Tibial artery (tissue), 4 donors: Measurements from ENCODE around the gene NSRP1.

ENCODE experiments used
- DNase-seq, 2 donors: peaks; one replicate each; pipeline ENCODE4 v3.0.0-alpha.2; 2019
- H3K27ac ChIP-seq, 2 donors: fragments of 200-600 bp; sonication (generic) in 1 of 2; 1 replicate in 1 of 2; 2 replicates in 1 of 2; pipeline ENCODE4 v1.5.1; 2018 to 2019; ENCODE audit warnings: mild to moderate bottlenecking in 1 of 2
- H3K27me3 ChIP-seq, 2 donors: fragments of 200-600 bp; sonication (generic) in 1 of 2; one replicate each; pipeline versions ENCODE4 v1.5.1 to v1.6.0; 2016 to 2019
- H3K36me3 ChIP-seq, 3 donors: fragments of 200-600 bp; sonication (generic) in 2 of 3; one replicate each; pipeline ENCODE4 v1.5.1; 2016 to 2019; ENCODE audit warnings: mild to moderate bottlenecking in 2 of 3
- H3K4me1 ChIP-seq, 4 donors: fragments of 200-600 bp; sonication (generic) in 2 of 4; 1 replicate in 3 of 4; 2 replicates in 1 of 4; pipeline ENCODE4 v1.5.1; 2016 to 2019
- H3K4me3 ChIP-seq, 2 donors: fragments of 200-600 bp; sonication (generic) in 1 of 2; 1 replicate in 1 of 2; 2 replicates in 1 of 2; pipeline ENCODE4 v1.5.1; 2018 to 2019; ENCODE audit warnings: mild to moderate bottlenecking in 2 of 2
- H3K9me3 ChIP-seq, 3 donors: fragments of 200-600 bp; sonication (generic) in 1 of 3; one replicate each; pipeline ENCODE4 v1.5.1; 2016 to 2019
- intact Hi-C: fragments of 100-400 bp; cut with DNase I; formaldehyde crosslinking; loops from one replicate; pipeline ENCODE4 v1.15.0; 2023; ENCODE audit warnings: low total_unique reads
- TF ChIP-seq, protein P1 (sequence below), 2 experiments: fragments of 200-600 bp in 1 of 2; fragments of 450-650 bp in 1 of 2; IDR thresholded peaks; one replicate each; pipeline ENCODE4 v1.5.1; 2017 to 2019; ENCODE audit warnings: antibody characterized with exemption in 2 of 2, mild to moderate bottlenecking in 1 of 2, moderate library complexity in 1 of 2

The NSRP1 gene, protein sequence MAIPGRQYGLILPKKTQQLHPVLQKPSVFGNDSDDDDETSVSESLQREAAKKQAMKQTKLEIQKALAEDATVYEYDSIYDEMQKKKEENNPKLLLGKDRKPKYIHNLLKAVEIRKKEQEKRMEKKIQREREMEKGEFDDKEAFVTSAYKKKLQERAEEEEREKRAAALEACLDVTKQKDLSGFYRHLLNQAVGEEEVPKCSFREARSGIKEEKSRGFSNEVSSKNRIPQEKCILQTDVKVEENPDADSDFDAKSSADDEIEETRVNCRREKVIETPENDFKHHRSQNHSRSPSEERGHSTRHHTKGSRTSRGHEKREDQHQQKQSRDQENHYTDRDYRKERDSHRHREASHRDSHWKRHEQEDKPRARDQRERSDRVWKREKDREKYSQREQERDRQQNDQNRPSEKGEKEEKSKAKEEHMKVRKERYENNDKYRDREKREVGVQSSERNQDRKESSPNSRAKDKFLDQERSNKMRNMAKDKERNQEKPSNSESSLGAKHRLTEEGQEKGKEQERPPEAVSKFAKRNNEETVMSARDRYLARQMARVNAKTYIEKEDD

DNA sequence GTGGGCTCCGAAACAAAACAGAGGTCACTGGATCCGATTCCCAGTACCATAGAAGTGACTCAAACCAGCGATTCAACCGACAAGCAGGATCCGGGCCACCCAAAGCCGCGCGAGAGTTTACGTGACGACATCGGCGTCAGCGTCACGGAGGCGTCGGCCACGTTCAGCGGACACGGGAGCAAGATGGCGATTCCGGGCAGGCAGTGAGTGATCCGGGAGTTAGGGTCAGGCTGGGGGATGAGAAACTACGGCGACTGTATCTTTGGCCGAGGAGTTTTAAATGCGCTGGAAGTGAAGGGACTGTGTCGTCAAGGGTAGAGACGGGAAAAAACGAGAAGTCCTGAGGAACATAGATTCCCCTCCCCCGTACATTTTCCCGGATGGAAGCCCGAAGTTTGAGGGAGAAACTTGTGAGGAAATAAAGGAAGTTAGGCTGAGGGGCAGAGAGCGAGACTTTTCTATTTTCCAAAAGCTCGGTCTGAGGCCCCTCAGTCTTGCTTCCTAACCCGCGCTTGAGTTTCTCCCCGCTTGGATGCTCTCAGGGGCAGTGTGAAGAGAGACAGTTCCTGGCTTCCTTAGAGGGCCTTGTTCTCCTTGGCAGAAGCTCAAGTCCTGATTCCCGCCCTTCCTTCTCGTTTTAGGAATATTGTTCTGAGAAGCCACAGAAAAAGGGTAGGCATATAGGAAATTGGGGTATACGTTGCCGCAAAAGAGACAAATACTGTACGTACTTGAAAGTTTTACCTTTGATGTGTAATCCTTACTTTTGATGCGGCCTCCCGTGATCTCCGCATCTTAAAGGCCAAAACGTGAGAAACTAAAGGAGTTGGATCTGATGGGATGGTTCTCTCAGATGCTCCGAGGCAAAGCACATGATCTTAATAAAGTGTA, at the start of gene NSRP1:
Gene NSRP1, plus strand, starts transcription at position 156 of the 891 bp plus-strand sequence. Its CDS starts 28 bp downstream, at position 184.
- TF ChIP-seq, protein P1, sequence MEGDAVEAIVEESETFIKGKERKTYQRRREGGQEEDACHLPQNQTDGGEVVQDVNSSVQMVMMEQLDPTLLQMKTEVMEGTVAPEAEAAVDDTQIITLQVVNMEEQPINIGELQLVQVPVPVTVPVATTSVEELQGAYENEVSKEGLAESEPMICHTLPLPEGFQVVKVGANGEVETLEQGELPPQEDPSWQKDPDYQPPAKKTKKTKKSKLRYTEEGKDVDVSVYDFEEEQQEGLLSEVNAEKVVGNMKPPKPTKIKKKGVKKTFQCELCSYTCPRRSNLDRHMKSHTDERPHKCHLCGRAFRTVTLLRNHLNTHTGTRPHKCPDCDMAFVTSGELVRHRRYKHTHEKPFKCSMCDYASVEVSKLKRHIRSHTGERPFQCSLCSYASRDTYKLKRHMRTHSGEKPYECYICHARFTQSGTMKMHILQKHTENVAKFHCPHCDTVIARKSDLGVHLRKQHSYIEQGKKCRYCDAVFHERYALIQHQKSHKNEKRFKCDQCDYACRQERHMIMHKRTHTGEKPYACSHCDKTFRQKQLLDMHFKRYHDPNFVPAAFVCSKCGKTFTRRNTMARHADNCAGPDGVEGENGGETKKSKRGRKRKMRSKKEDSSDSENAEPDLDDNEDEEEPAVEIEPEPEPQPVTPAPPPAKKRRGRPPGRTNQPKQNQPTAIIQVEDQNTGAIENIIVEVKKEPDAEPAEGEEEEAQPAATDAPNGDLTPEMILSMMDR (IDR thresholded peaks at IDR 0.05) = no peak
- peak; percentile 94 to 98 for DNase-seq
- Histone ChIP-seq H3K4me1 (peaks cover 0 to 36% (median 12%) of the 10 kb centered on the region in 4 donors), H3K36me3 (peaks cover 0 to 9% (median 3%) of the 10 kb centered on the region in 3 donors), H3K27ac (peak within 1 kb of the TSS; percentile 96 to 97), H3K9me3 (no peaks in the 10 kb centered on the region), H3K4me3 (peak within 1 kb of the TSS; percentile 71 to 81), H3K27me3 (no peaks in the 10 kb centered on the region)
- intact Hi-C loops = no loop called here

DNA sequence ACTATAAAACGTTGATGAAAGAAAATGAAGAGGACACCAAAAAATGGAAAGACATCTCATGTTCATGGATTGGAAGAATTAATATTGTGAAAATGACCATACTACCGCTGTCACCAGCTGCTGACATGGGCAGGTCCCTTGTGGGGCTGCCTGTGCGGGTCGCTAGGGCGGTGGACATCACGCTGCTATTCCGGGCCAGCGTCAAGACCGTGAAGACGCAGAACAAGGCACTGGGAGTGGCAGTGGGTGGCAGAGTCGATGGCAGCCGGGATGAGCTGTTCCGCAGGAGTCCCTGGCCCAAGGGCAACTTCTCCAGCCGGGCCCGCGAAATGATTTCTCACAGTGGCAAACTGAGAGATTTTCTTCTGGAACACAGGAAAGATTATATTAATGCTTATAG, 48.2 kb upstream of the NSRP1 start:
- Histone ChIP-seq H3K27me3 (peaks cover 0 to under 1% of the 10 kb centered on the region in 2 donors), H3K4me1 (no peaks in the 10 kb centered on the region), H3K27ac (no peak overlapping the region), H3K4me3 (no peak overlapping the region), H3K9me3 (peaks cover 0 to 33% (median 20%) of the 10 kb centered on the region in 3 donors), H3K36me3 (no peaks in the 10 kb centered on the region)
- TF ChIP-seq, protein P1 (IDR thresholded peaks at IDR 0.05) = no peak
- intact Hi-C loops = no loop called here
- DNase-seq = no peak

DNA sequence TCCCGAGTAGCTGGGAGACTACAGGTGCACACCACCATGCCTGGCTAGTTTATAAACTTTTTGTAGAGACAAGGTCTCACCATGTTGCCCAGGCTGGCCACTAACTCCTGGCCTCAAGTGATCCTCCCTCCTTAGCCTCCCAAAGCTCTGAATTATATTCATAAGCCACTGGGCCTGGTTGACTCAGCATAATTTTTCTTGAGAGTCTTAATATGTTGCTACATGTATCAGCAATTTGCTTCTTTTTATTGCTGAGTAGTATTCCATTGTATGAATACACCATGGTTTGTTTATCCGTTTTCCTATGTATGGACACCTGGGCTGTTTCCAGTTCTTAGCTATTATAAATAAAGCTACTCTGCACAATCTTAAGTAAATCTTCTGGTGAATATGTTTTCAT, 42.4 kb upstream of the NSRP1 start:
- Histone ChIP-seq H3K27me3 (no peaks in the 10 kb centered on the region), H3K4me3 (no peak overlapping the region), H3K27ac (no peak overlapping the region), H3K36me3 (no peaks in the 10 kb centered on the region), H3K4me1 (no peaks in the 10 kb centered on the region), H3K9me3 (peaks cover 0 to 6% (median 0%) of the 10 kb centered on the region in 3 donors)
- TF ChIP-seq, protein P1 (IDR thresholded peaks at IDR 0.05) = no peak
- intact Hi-C loops = no loop called here
- no peak for DNase-seq

DNA sequence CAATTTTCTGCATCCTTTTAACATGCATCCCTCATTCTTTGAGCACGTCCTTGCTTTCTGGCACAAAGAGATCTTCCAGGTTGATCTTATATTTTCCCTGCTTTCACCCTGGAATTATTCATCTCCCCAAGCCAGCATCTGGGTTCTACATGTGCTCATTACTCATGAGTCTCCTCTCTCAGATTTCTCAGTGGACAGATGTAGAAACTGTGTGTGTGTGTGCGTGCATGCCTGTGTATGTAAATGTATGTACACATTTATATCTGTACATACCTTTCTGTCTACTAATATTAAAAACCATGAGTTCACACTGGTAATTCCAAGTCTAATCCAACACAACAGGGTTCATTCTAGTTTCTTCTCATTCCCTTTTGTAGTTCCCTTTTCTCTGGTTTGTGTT, 41.9 kb upstream of the NSRP1 start:
- no peak for DNase-seq
- intact Hi-C loops = no loop called here
- no peaks in the 10 kb centered on the region for H3K36me3 ChIP-seq

DNA sequence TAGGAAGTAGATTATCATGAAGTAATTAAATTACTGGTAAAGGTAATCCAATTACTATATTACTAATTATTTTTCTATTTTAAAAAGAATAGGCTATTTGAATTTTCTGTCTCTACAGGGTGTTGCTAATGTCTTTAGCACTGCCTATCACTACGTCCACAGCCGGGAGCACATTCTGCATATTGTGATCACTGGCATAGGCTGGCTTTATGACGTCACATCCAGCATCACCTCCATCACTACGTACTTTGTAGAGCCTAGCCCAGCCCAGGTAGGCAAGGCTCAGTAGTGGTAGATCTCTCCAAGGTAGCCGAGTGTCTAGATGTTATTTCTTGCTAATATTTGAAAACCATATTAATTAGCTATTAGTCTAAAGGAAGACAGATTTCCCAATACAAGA, 33.8 kb upstream of the NSRP1 start:
- intact Hi-C loops = no loop called here
- H3K4me1 ChIP-seq = no peaks in the 10 kb centered on the region
- no peaks in the 10 kb centered on the region for H3K9me3 ChIP-seq
- no peak overlapping the region for H3K4me3 ChIP-seq
- no peak overlapping the region for H3K27ac ChIP-seq
- TF ChIP-seq, protein P1 (IDR thresholded peaks at IDR 0.05) = no peak
- no peak for DNase-seq
- peaks cover 0 to 6% of the 10 kb centered on the region in 2 donors for H3K27me3 ChIP-seq
- no peaks in the 10 kb centered on the region for H3K36me3 ChIP-seq

More for the DNA sequence above, 41.9 kb upstream of the NSRP1 start:
- TF ChIP-seq, protein P1 (IDR thresholded peaks at IDR 0.05) = no peak
- Histone ChIP-seq H3K4me3 (no peak overlapping the region), H3K27me3 (no peaks in the 10 kb centered on the region), H3K27ac (no peak overlapping the region), H3K4me1 (no peaks in the 10 kb centered on the region), H3K9me3 (peaks cover 0 to 6% (median 0%) of the 10 kb centered on the region in 3 donors)
